Activated CD4-positive, CD25-positive, alpha-beta regulatory T cell treated with anti-CD3 and anti-CD28 coated beads, Interleukin-2, amount 50 U/mL, for 16 hours (primary cell): Measurements from ENCODE around the gene PNMA5.
"Not testable (repeated sequence)": the region's sequence is repeated elsewhere in the genome, so short reads cannot be mapped to it uniquely, and the experiment has no call there.

ENCODE experiments used
- DNase-seq: peaks from one replicate; pipeline ENCODE4 v3.0.0-alpha.2; 2020; ENCODE audit warnings: low read depth, low spot score

PNMA5 gene

GRCh38 chrX:152993933-152994332 lies at the start of gene PNMA5:
Gene PNMA5, minus strand, starts transcription at chrX:152994116. Its CDS starts 2,518 bp downstream, at chrX:152991598.
- DNase-seq: no peak

GRCh38 chrX:153032397-153033118 lies 38.6 kb upstream of the PNMA5 start:
- peak; percentile 18 for DNase-seq

GRCh38 chrX:153030801-153031200 lies 36.9 kb upstream of the PNMA5 start:
- no peak for DNase-seq

DNA sequence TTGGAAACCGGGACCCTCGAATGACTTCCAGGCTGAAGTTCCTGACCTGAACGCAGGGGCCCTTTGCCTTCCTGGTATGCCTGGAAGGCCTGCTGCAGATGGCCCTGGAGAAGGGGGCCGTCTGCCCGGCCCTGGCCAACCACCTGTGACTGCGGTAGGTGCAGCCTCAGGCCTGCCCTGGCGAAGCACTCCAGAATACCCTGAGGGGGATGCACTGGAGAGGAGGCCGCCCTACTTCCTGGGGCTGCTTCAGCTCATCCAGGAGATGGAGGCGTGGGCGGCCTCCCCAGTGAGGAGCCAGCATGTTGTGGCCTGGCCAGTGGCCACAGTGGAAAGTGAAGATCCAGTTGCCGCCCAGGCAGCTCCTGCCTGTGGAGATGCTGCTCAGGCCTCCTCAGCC lies 36.0 kb upstream of the PNMA5 start:
- no peak for DNase-seq

DNA sequence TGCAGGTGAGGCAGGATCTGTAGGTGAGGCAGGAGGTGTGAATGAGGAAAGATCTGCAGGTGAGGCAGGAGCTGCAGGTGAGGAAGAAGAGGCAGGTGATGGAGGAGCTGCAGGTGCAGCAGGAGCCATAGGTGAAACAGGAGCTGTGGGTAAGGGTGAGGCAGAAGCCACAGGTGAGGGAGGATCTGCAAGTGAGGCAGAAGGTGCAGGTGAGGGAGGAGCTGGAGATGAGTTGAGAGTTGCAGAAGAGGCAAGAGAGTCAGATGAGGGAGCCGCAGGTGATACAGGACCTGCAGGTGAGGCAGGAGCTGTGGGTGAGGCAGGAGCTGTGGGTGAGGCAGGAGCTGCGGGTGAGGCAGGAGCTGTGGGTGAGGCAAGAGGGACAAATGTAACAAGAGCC lies 35.2 kb upstream of the PNMA5 start:
- DNase-seq: no peak

DNA sequence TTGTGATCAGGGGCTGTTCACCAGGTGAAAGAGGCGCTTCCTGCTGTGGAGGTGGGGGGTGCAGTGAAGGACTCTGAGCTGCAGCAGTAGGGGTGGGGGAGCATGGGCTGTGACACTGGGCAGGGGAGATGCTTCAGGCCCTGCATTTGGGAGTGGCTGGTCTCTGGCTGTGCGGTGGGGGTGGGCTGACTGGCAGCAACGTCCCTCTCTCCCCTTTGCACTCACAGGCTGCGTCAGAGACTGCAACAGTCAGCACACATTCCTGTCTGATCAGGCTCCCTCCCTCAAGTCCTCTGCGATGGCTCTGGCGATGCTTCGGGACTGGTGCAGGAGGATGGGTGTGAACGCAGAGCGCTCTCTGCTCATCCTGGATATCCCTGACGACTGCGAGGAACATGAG lies 34.6 kb upstream of the PNMA5 start:
- not testable (repeated sequence) for DNase-seq

GRCh38 chrX:153026501-153026900 lies 32.6 kb upstream of the PNMA5 start:
- not testable (repeated sequence) for DNase-seq

DNA sequence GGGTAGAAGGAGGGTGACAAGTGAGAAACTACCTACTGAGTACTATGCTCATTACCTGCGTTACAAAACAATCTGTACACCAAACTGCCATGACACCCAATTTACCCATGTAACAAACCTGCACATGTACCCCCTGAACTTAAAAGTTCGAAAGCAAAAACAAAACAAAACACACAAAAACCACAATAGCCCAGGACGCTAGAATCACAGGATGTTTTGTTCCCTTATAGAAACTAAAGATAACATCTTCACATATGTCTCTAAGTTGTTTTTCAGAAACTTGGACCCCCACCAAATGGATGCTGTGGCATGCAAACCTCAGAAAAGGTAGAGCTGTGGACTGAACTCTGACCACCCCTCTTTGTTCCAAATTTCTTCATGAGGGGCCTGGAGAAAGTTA lies 25.2 kb upstream of the PNMA5 start:
- DNase-seq: no peak

DNA sequence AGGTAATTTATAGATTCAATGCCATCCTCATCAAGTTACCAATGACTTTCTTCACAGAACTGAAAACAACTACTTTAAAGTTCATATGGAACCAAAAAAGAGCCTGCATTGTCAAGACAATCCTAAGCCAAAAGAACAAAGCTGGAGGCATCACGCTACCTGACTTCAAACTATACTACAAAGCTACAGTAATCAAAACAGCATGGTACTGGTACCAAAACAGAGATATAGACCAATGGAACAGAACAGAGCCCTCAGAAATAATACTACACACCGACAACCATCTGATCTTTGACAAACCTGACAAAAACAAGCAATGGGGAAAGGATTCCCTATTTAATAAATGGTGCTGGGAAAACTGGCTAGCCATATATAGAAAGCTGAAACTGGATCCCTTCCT lies 23.3 kb upstream of the PNMA5 start:
- not testable (repeated sequence) for DNase-seq

DNA sequence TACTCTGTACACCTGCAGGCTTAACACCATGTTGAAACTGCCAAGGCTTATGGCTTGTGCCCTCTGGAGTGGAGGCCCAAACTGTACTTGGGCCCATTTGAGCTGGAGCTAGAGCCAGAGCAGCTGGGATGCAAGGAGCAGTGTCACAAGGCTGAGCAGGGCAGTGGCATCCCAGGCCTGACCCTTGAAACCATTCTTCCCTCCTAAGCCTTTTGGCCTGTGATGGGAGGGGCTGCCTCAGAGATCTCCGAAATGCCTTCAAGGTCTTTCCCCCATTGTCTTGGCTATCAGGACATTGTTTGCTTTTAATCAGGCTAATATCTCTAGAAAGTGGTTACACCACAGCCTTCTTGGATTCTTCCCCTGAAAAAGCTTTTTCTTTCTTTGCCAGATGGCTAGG lies 10.9 kb upstream of the PNMA5 start:
- no peak for DNase-seq

DNA sequence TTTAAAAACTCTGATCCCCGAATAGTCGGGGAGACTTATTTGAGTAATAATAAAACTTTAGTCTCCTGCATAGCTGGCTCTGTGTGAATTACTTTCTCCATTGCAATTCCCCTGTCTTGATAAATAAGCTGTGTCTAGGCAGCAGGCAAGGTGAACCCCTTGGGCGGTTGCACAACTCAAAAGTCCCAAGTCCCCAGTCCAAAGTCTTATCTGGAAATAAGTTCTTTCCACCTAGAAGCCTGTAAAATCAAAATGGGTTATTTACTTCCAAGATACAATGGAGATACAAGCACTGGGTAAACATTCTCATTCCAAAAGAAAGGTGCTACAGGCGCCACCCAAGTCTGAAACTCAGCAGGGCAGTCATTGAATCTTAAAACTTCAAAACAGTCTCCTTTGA lies 10.1 kb upstream of the PNMA5 start:
- DNase-seq: no peak

DNA sequence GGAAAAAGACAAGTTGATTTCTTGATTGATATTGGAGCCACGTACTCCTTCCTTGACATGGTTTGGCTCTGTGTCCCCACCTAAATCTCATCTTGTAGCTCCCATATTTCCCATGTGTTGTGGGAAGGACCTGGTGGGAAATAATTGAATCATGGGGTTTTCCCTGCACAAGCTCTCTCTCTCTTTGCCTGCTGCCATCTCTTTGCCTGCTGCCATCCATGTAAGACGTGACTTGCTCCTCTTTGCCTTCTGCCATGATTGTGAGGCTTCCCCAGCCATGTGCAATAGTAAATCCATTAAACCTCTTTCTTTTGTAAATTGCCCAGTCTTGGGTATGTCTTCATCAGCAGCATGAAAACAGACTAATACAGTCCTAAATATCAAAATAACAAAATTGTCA lies 8.3 kb upstream of the PNMA5 start:
- DNase-seq: not testable (repeated sequence)

DNA sequence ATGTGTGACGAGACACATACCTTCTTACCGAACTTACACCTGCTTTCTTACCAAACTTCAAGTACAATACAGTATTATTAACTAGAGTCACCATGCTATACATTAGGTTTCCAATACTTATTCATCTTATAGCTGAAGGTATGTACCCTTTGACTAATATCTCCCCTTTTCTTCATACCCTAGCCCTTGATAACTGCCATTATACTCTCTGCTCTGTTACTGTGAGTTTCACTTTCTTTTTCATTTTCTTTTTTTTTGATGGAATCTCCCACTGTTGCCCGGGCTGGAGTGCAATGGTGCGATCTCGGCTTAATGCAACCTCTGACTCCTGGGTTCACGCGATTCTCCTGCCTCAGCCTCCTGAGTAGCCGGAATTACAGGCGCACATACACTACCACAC lies 3.4 kb upstream of the PNMA5 start:
- DNase-seq: no peak

DNA sequence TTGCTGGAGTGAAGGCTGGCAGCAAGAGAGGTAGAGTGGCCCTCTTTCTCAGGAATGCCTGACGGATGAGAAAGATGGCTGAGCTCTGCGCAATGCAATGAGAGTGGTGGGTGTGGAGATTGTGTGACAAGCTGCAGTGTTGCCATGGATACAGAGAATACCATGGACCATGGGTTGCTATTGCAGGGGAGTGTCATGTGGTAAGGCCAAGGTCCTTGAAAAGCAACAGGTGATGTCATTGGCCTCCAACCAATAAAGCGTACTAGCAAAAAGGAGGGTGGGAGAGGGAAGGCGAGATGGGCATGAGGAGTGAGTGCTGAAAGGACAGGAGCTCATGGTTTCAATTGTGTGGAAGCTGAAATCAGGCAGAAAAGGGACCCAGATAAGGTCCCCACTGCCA lies 1.8 kb downstream of the PNMA5 start:
- DNase-seq: no peak

- DNase-seq: no peak
Observed at GRCh38 chrX:152991123-152991522, 2.8 kb downstream of the PNMA5 start.

- no peak for DNase-seq
Observed at GRCh38 chrX:152989292-152989658, 4.6 kb downstream of the PNMA5 start.

- DNase-seq: no peak
Observed at GRCh38 chrX:152988536-152989291, 5.2 kb downstream of the PNMA5 start.

- DNase-seq: no peak
Observed at GRCh38 chrX:152987801-152988200, 6.1 kb downstream of the PNMA5 start.

- not testable (repeated sequence) for DNase-seq
Observed at GRCh38 chrX:152987156-152987555, 6.8 kb downstream of the PNMA5 start.

- not testable (repeated sequence) for DNase-seq
Observed at GRCh38 chrX:152985383-152985782, 8.5 kb downstream of the PNMA5 start.

GRCh38 chrX:152968193-152968592 lies 25.7 kb downstream of the PNMA5 start:
- no peak for DNase-seq

DNA sequence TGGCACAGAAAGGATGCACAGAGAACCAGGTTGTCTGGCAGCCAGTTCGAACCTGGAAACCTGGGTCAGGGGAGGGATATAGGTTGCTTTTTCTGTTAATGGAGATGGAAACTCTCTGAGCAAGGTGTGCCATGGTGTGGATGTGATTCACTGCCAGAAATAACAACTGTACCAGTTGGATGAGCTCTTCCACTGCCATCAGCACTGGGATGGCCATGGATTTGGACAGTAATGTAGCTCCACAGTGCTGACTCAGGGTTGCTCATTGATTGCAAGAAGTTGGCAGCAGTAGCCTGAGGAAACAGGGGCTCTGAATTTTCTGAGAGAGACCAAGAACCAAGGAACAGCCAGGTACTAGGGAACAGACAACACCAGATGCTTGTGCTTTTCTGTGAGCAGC lies 33.8 kb downstream of the PNMA5 start:
- no peak for DNase-seq

DNA sequence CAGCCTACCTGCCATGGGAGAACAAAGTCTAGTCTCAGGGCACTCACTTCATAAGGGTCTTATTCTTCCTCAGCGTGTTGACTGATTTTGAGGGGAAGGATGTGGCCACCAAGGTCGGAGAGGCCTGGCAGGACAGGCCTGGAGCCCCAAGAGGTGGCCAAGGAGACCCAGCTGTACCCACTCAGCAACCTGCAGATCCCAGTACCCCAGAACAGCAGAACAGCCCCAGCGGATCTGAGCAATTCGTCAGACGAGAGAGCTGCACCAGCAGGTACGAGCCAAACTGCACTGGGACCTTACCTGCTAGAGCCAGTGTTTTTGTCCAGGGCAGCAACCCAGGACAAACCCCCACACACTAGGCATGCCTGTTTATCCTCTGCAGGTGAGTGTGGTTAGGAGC lies 34.3 kb downstream of the PNMA5 start:
- DNase-seq: no peak
